Nephron progenitor cell (in vitro differentiated cells): ENCODE data around the gene PRDM16.
A peak's percentile ranks its signal among the peaks of the same experiment; 100 is the strongest.

Source experiments
- DNase-seq: peaks from one replicate; pipeline ENCODE4 v3.0.0; 2021
- H3K27ac Mint-ChIP-seq: 2 replicates; pipeline ENCODE4 v1.8.0; 2021; ENCODE audit warnings: mild to moderate bottlenecking, moderate library complexity, mixed read lengths
- H3K27me3 Mint-ChIP-seq: 2 replicates; pipeline ENCODE4 v1.8.0; 2021; ENCODE audit warnings: mild to moderate bottlenecking, low read depth, mixed read lengths; ENCODE audit not compliant: poor library complexity
- H3K36me3 Mint-ChIP-seq: 2 replicates; pipeline ENCODE4 v1.8.0; 2021; ENCODE audit warnings: low read depth, mixed read lengths
- H3K4me1 Mint-ChIP-seq: 2 replicates; pipeline ENCODE4 v1.8.0; 2021; ENCODE audit warnings: mixed read lengths
- H3K4me3 Mint-ChIP-seq: 2 replicates; pipeline ENCODE4 v1.8.0; 2021; ENCODE audit warnings: mild to moderate bottlenecking, moderate library complexity, mixed read lengths
- H3K9me3 Mint-ChIP-seq: 2 replicates; pipeline ENCODE4 v1.8.0; 2021; ENCODE audit warnings: mild to moderate bottlenecking, moderate library complexity, mixed read lengths
- TF ChIP-seq, protein P1 (sequence below): fragments of 200-600 bp; sonication (generic); IDR thresholded peaks from 2 replicates; pipeline ENCODE4 v1.5.0; 2021; ENCODE audit warnings: antibody characterized with exemption

PRDM16 gene

DNA sequence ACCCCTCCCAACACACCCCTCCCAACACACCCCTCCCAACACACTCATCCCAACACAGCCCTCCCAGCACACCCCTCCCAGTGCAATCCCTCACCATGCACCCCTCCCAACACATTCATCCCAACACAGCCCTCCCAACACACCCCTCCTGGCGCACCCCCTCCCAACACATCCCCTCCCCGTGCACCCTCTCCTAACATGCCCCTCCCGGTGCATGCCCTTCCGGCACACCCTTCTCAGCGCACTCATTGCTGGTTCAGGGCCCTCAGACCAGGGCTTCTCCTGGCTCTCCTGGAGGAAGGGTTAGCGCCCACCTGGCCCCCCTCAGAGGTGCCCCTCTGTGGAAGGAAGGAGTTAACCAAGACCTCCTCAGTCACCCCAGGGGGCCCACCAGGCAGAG, 310.9 kb downstream of the PRDM16 start:
- peaks cover 49% of the 10 kb centered on the region for H3K4me1 Mint-ChIP-seq
- no peaks in the 10 kb centered on the region for H3K9me3 Mint-ChIP-seq
- no peaks in the 10 kb centered on the region for H3K36me3 Mint-ChIP-seq
- H3K4me3 Mint-ChIP-seq: no peak overlapping the region
- TF ChIP-seq, protein P1, sequence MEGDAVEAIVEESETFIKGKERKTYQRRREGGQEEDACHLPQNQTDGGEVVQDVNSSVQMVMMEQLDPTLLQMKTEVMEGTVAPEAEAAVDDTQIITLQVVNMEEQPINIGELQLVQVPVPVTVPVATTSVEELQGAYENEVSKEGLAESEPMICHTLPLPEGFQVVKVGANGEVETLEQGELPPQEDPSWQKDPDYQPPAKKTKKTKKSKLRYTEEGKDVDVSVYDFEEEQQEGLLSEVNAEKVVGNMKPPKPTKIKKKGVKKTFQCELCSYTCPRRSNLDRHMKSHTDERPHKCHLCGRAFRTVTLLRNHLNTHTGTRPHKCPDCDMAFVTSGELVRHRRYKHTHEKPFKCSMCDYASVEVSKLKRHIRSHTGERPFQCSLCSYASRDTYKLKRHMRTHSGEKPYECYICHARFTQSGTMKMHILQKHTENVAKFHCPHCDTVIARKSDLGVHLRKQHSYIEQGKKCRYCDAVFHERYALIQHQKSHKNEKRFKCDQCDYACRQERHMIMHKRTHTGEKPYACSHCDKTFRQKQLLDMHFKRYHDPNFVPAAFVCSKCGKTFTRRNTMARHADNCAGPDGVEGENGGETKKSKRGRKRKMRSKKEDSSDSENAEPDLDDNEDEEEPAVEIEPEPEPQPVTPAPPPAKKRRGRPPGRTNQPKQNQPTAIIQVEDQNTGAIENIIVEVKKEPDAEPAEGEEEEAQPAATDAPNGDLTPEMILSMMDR: no peak
- H3K27ac Mint-ChIP-seq: no peak overlapping the region
- no peak for DNase-seq
- peaks cover 48% of the 10 kb centered on the region for H3K27me3 Mint-ChIP-seq

DNA sequence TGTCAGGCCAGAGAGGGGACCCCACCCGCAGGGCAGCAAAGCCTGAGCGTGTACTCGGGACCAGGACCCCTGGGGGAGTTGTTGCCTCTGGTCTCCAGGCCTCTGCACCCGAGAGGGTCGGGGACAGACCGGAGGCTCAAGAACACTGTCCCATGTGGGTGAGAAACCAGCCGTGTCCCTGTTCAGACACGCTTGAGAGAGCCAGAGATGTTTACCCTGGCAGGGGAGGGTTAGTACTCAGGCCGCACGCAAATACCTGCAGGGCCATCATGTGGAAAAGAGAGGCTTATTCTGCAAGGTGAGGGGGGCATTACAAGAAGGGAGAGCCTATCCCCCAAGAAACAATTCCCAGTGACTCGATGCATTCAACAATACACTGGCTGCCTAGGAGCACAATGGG, 311.5 kb downstream of the PRDM16 start:
- no peak overlapping the region for H3K27ac Mint-ChIP-seq
- no peaks in the 10 kb centered on the region for H3K36me3 Mint-ChIP-seq
- no peak overlapping the region for H3K4me3 Mint-ChIP-seq
- H3K4me1 Mint-ChIP-seq: peaks cover 45% of the 10 kb centered on the region
- H3K27me3 Mint-ChIP-seq: peaks cover 48% of the 10 kb centered on the region
- DNase-seq: peak; percentile 52
- no peaks in the 10 kb centered on the region for H3K9me3 Mint-ChIP-seq
- TF ChIP-seq, protein P1: no peak

DNA sequence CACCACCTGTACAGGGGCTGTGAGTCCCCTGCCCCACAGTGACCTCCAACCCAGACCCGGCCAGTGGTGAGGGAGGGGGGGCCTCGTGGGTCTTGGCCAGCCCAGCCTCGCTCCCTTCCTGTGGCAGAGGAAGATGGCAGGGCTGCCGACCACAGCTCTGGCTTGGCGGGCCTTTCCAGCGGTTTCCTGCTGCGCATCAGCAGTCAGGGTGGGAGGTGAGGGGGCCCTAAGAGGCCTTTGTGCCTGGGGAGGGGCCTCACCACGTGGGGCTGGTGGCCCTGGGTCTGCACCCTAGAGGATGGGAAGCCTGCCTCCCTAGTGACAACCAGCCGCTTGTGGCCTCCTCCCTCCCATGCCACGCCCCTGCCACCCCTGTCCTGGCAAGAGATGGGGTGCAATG, 312.9 kb downstream of the PRDM16 start:
- no peak overlapping the region for H3K27ac Mint-ChIP-seq
- H3K4me1 Mint-ChIP-seq: peaks cover 30% of the 10 kb centered on the region
- no peak overlapping the region for H3K4me3 Mint-ChIP-seq
- DNase-seq: no peak
- no peaks in the 10 kb centered on the region for H3K36me3 Mint-ChIP-seq
- H3K9me3 Mint-ChIP-seq: no peaks in the 10 kb centered on the region
- H3K27me3 Mint-ChIP-seq: peaks cover 50% of the 10 kb centered on the region
- TF ChIP-seq, protein P1: no peak

- DNase-seq: no peak
- no peak overlapping the region for H3K4me3 Mint-ChIP-seq
- no peak overlapping the region for H3K27ac Mint-ChIP-seq
- H3K36me3 Mint-ChIP-seq: no peaks in the 10 kb centered on the region
- H3K27me3 Mint-ChIP-seq: peaks cover 51% of the 10 kb centered on the region
- TF ChIP-seq, protein P1: no peak
- H3K4me1 Mint-ChIP-seq: peaks cover 25% of the 10 kb centered on the region
- no peaks in the 10 kb centered on the region for H3K9me3 Mint-ChIP-seq
Observed at GRCh38 chr1:3382326-3383057, 313.5 kb downstream of the PRDM16 start.

- no peak for DNase-seq
- H3K4me3 Mint-ChIP-seq: no peak overlapping the region
- peaks cover 25% of the 10 kb centered on the region for H3K4me1 Mint-ChIP-seq
- peaks cover 62% of the 10 kb centered on the region for H3K27me3 Mint-ChIP-seq
- TF ChIP-seq, protein P1: no peak
- H3K9me3 Mint-ChIP-seq: no peaks in the 10 kb centered on the region
- H3K27ac Mint-ChIP-seq: no peak overlapping the region
- H3K36me3 Mint-ChIP-seq: no peaks in the 10 kb centered on the region
Observed at GRCh38 chr1:3383679-3384078, 314.7 kb downstream of the PRDM16 start.

DNA sequence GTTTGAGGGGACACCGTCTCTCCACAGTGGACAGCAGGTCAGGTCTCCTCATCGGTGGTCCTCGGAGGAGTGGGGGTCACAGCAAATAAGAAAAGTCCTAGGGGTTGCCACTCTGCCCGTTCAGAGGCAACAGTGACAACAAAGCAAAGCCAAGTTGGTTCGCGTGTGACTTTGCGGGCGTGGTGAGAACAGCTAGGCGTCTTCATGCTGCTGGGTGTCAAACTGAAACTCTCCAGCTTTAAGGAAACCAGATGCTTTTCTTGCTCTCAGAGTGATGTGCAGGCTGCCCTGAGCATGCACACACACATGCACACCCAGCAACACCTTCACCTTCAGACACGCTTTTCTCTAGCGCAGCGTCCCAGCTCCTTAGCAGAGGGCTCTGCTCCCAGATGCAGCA, 315.4 kb downstream of the PRDM16 start:
- Mint-ChIP-seq H3K4me3 (no peak overlapping the region), H3K36me3 (no peaks in the 10 kb centered on the region), H3K4me1 (peaks cover 30% of the 10 kb centered on the region), H3K9me3 (no peaks in the 10 kb centered on the region), H3K27ac (no peak overlapping the region), H3K27me3 (peaks cover 70% of the 10 kb centered on the region)
- TF ChIP-seq, protein P1: no peak
- no peak for DNase-seq
